AG04450 (cell line): ENCODE measurements around the gene CCDC63. TPM values are rescaled to one million over a fixed set of nuclear protein-coding genes. Genes with fewer than 3 reads are reported as not detected.

ENCODE experiments used
- CTCF ChIA-PET: fragments of 300-600, 350-600 bp; formaldehyde crosslinking; extraction: SDS; loops from one replicate; lab custom pipeline; 2022; ENCODE audit warnings: antibody characterized with exemption, inconsistent platforms; lab: Charles Lee
- POLR2A ChIA-PET: fragments of 350-600 bp; formaldehyde crosslinking; extraction: SDS; loops from one replicate; lab custom pipeline; 2021; ENCODE audit warnings: antibody characterized with exemption, inconsistent platforms; lab: Yijun Ruan, JAX
- DNase-seq: peaks from one replicate; pipeline ENCODE4 v3.0.0-alpha.2; 2011; ENCODE audit warnings: low read depth, low spot score
- H3K27ac ChIP-seq: one replicate; pipeline ENCODE4 v1.5.1; 2012; ENCODE audit warnings: low read depth, low read length, control low read depth
- H3K27me3 ChIP-seq: one replicate; pipeline ENCODE4 v1.6.0; 2012; ENCODE audit warnings: low read length; ENCODE audit not compliant: control insufficient read depth, insufficient read depth
- H3K4me3 ChIP-seq: 2 replicates; pipeline ENCODE4 v1.5.1; 2011; ENCODE audit warnings: mild to moderate bottlenecking, low read depth, low read length, control low read depth
- H3K9me3 ChIP-seq: 2 replicates; pipeline ENCODE4 v1.5.1; 2012; ENCODE audit warnings: low read length; ENCODE audit not compliant: control insufficient read depth, insufficient read depth
- polyA plus RNA-seq: library from polyadenylated mRNA; depleted of rRNA; stranded (reverse); fragments of >200 nt; gene quantifications from 2 replicates; pipeline ENCODE4 v1.2.3, GENCODE V29; 2011
- TF ChIP-seq, protein P1 (sequence below): IDR thresholded peaks from 2 replicates; pipeline ENCODE4 v1.5.1; 2011; ENCODE audit warnings: low read depth, low read length, control low read depth, inconsistent platforms

Gene CCDC63
- polyA plus RNA-seq, 1 experiment = not detected

DNA sequence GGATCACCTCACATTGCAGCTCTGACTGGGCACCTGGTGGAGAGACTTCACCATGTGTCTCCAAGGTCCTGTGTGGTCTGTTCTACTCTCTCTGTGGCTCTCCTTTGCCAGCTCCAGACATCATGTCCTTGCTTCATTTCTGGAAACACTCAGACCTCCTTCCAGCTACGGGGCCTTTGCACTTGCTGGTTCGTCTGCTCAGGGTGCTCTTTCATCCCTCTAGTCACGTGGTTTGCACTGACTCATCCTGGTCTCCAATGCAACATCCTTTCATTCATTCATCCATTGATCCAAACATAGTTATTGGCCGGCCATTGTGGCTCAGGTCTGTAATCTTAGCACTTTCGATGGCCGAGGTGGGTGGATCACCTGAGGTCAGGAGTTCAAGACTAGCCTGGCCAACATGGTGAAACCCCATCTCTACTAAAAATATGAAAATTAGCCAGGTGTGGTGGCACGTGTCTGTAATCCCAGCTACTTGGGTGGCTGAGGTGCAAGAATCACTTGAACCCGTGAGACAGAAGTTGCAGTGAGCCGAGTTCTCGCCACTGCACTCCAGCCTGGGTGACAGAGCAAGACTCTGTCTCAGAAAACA lies 23.9 kb upstream of the CCDC63 start:
- no peak overlapping the region for H3K4me3 ChIP-seq
- DNase-seq = no peak
- H3K27me3 ChIP-seq = peaks cover 3% of the 10 kb centered on the region
- ChIA-PET POLR2A (no interaction called here), CTCF (no interaction called here)
- no peaks in the 10 kb centered on the region for H3K9me3 ChIP-seq
- TF ChIP-seq, protein P1, sequence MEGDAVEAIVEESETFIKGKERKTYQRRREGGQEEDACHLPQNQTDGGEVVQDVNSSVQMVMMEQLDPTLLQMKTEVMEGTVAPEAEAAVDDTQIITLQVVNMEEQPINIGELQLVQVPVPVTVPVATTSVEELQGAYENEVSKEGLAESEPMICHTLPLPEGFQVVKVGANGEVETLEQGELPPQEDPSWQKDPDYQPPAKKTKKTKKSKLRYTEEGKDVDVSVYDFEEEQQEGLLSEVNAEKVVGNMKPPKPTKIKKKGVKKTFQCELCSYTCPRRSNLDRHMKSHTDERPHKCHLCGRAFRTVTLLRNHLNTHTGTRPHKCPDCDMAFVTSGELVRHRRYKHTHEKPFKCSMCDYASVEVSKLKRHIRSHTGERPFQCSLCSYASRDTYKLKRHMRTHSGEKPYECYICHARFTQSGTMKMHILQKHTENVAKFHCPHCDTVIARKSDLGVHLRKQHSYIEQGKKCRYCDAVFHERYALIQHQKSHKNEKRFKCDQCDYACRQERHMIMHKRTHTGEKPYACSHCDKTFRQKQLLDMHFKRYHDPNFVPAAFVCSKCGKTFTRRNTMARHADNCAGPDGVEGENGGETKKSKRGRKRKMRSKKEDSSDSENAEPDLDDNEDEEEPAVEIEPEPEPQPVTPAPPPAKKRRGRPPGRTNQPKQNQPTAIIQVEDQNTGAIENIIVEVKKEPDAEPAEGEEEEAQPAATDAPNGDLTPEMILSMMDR = no peak
- no peak overlapping the region for H3K27ac ChIP-seq

DNA sequence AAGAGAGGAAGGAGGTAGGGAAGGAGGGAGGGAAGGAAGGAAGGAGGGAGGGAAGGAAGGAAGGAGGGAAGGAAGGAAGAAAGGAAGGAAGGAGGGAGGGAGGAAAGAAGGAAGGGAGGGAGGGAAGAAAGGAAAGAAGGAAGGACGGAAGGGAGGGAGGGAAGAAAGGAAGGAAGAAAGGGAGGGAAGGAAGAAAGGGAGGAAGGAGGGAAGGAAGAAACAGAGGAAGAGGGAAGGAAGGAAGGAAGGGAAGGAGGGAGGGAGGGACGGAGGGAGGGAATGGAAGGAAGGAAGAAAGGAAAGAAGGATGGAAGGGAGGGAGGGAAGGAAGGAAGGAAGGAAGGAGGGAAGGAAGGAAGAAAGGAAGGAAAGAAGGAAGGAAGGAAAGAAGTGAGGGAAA lies 22.4 kb upstream of the CCDC63 start:
- Histone ChIP-seq H3K9me3 (no peaks in the 10 kb centered on the region), H3K27me3 (peaks cover 3% of the 10 kb centered on the region), H3K27ac (no peak overlapping the region), H3K4me3 (no peak overlapping the region)
- TF ChIP-seq, protein P1 = no peak
- no peak for DNase-seq
- ChIA-PET POLR2A (no interaction called here), CTCF (no interaction called here)

DNA sequence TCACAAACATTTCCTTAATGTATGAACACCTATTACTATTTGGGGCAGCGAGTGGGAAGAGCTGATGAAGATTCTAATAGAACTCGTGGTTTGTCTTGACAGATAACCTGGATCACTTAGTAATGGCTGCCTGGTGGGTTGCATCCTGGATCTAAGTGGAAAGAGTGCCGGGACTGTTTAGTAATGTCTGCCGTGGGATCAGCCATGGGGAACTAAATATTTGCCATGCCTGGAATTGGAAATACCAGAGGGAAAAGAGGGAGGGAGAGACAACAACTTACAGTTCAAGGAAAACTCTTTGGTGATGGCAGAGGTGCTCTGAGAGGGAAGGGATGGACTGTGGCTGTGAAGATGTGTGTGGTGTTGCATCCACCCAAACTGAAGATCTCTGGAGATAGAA lies 21.3 kb upstream of the CCDC63 start:
- CTCF ChIA-PET = interaction anchor here (0.6 to 1.2 kb wide), 2 partner anchors 9 to 468 kb away, joined by 3 read pairs; no protein-coding TSS in a partner anchor
- POLR2A ChIA-PET = no interaction called here
- no peak for DNase-seq

DNA sequence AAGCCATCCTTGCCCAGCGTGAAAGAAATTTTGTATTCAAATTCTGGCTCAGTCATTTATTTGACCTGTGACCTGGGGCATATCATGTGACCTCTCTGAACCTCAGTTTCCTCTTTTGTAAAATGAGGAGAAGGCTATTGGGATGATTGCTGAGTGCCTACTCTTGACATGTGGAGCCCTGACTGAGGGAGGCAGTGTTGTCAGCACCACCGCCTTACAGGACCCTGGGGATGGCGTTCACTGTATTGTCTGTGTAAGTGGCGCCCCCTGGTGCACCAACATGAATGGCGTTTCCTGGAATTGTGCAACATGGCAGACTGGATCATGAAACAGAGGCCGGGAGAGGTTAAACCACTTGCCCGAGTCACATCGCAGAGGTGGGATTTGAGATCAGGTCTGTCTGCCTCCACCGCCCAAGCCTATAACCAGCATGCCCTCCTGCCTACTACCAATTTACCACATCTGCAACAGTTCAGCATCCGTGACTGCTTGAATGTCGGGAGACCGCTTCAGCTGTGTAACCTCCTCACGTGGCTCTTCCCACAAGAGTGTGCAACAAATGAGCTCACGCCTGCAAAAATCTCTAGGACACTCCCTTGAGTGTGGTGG lies 20.1 kb upstream of the CCDC63 start:
- TF ChIP-seq, protein P1 = peak; percentile 66
- peaks cover 3% of the 10 kb centered on the region for H3K27me3 ChIP-seq
- H3K4me3 ChIP-seq = peak overlapping the region; percentile 31; the same call in 1 of the 2 replicates
- no peaks in the 10 kb centered on the region for H3K9me3 ChIP-seq
- peak; percentile 34 for DNase-seq
- POLR2A ChIA-PET = no interaction called here
- CTCF ChIA-PET = interaction anchor here (0.6 to 1.2 kb wide), 5 partner anchors 8 to 377 kb away, joined by 3 to 6 read pairs (median 3); partner anchors contain the start of gene ARPC3
- no peak overlapping the region for H3K27ac ChIP-seq

More for the DNA sequence above, 21.3 kb upstream of the CCDC63 start:
- no peak overlapping the region for H3K4me3 ChIP-seq
- no peak overlapping the region for H3K27ac ChIP-seq
- H3K27me3 ChIP-seq = peaks cover 3% of the 10 kb centered on the region
- TF ChIP-seq, protein P1 = no peak
- H3K9me3 ChIP-seq = no peaks in the 10 kb centered on the region

DNA sequence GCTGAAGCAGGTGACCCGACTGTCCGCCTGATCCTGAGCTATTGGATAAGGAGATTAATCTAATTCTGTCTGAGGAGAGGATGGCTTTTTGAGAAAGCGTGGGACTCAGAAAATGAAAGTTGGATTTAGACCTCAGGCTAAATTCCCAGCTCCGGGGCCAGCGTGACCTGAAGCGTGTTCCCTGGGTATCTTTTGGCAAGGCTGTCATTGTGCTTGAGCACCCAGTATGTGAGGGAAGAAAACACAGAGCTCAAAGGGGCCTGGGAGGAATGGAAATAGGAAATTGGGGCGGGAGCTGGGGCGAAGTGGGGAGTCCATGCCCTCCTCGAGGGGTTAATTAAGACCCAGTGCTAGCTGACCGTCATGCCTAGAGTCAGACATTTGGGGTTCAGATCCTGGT lies 17.5 kb upstream of the CCDC63 start:
- no peak overlapping the region for H3K4me3 ChIP-seq
- peaks cover 3% of the 10 kb centered on the region for H3K27me3 ChIP-seq
- no peak overlapping the region for H3K27ac ChIP-seq
- DNase-seq = no peak
- no peaks in the 10 kb centered on the region for H3K9me3 ChIP-seq
- TF ChIP-seq, protein P1 = no peak
- ChIA-PET CTCF (interaction anchor here (0.8 to 1.1 kb wide), 2 partner anchors 66 to 379 kb away, joined by 3 to 10 read pairs; partner anchors contain the start of gene ARPC3), POLR2A (no interaction called here)
